B cell (primary cell): ENCODE measurements around the gene MUC13. TPM values are rescaled to one million over a fixed set of nuclear protein-coding genes. Genes with fewer than 3 reads are reported as not detected.

Experiments used
- ATAC-seq: fragments of 200-7000 bp; cut with Tn5 transposase; one replicate; pipeline ENCODE4 v1.10.0; 2021; ENCODE audit warnings: low read depth, mild to moderate bottlenecking, moderate number of reproducible peaks, moderate library complexity
- CTCF ChIA-PET: fragments of 350-600 bp; sonication (Branson Sonifier 250); formaldehyde crosslinking; loops from one replicate; lab custom pipeline; 2021; ENCODE audit warnings: antibody characterized with exemption, inconsistent platforms; lab: Charles Lee
- POLR2A ChIA-PET: fragments of 350-600 bp; sonication (Branson Sonifier 250); formaldehyde crosslinking; loops from one replicate; lab custom pipeline; 2021; ENCODE audit warnings: antibody characterized with exemption; lab: Charles Lee
- DNase-seq: peaks from one replicate; pipeline ENCODE4 v3.0.0; 2013
- H2AFZ ChIP-seq: 2 replicates; pipeline ENCODE4 v1.6.1; 2012; ENCODE audit warnings: mild to moderate bottlenecking, low read depth, low read length; ENCODE audit not compliant: insufficient read depth, poor library complexity, severe bottlenecking
- H3K27ac ChIP-seq, 2 donors: 1 replicate in 1 of 2; 2 replicates in 1 of 2; pipeline ENCODE4 v1.5.1; 2012 to 2013; ENCODE audit warnings: low read length in 2 of 2, mild to moderate bottlenecking in 2 of 2, moderate library complexity in 1 of 2
- H3K27me3 ChIP-seq, 4 experiments: fragments of 200-600 bp in 1 of 4; sonication (generic) in 1 of 4; replicated peaks in 1 of 4; 1 replicate in 2 of 4; 2 replicates in 2 of 4; pipeline versions ENCODE4 v1.6.1 to v1.7.0; 2013 to 2016; ENCODE audit warnings: low read length in 3 of 4, mild to moderate bottlenecking in 2 of 4, mixed read lengths in 1 of 4, moderate library complexity in 1 of 4; ENCODE audit not compliant: insufficient read depth in 4 of 4, control insufficient read depth in 3 of 4; ENCODE audit errors: control extremely low read depth in 1 of 4
- H3K36me3 ChIP-seq, 2 experiments: replicated peaks in 1 of 2; 1 replicate in 1 of 2; 2 replicates in 1 of 2; pipeline versions ENCODE4 v1.6.1 to v1.7.1; 2013; ENCODE audit warnings: low read length in 1 of 2; ENCODE audit not compliant: insufficient read depth in 2 of 2, control insufficient read depth in 1 of 2; ENCODE audit errors: control extremely low read depth in 1 of 2, extremely low read depth in 1 of 2
- H3K4me1 ChIP-seq, 2 donors: fragments of 200-600 bp in 1 of 2; sonication (generic) in 1 of 2; 1 replicate in 1 of 2; 2 replicates in 1 of 2; pipeline versions ENCODE4 v1.5.1 to v1.6.1; 2013 to 2017; ENCODE audit warnings: low read length in 2 of 2; ENCODE audit not compliant: control insufficient read depth in 2 of 2, insufficient read depth in 2 of 2
- H3K4me2 ChIP-seq: replicated peaks from 2 replicates; pipeline ENCODE3; 2012; ENCODE audit warnings: mild to moderate bottlenecking, low read depth, low read length; ENCODE audit not compliant: poor library complexity, severe bottlenecking
- H3K4me3 ChIP-seq, 5 experiments: fragments of 200-600 bp in 1 of 5; sonication (generic) in 1 of 5; 1 replicate in 3 of 5; 2 replicates in 2 of 5; pipeline versions ENCODE4 v1.5.1 to v1.7.0; 2011 to 2016; ENCODE audit warnings: low read length in 4 of 5, mild to moderate bottlenecking in 4 of 5, low read depth in 2 of 5, control low read depth in 1 of 5, moderate library complexity in 1 of 5; ENCODE audit not compliant: insufficient read depth in 1 of 5; ENCODE audit errors: control extremely low read depth in 1 of 5, extremely low read depth in 1 of 5
- H3K79me2 ChIP-seq: fragments of 200-600 bp; sonication (generic); one replicate; pipeline ENCODE4 v1.6.0; 2016; ENCODE audit warnings: low read length; ENCODE audit not compliant: control insufficient read depth, insufficient read depth
- H3K9ac ChIP-seq: fragments of 200-600 bp; sonication (generic); 2 replicates; pipeline ENCODE4 v1.6.1; 2017; ENCODE audit warnings: mild to moderate bottlenecking, low read length, moderate library complexity
- H3K9me3 ChIP-seq, 3 donors: one replicate each; pipeline versions ENCODE4 v1.6.1 to v1.7.1; 2013; ENCODE audit warnings: low read length in 2 of 3; ENCODE audit not compliant: control insufficient read depth in 2 of 3, insufficient read depth in 1 of 3; ENCODE audit errors: control extremely low read depth in 1 of 3
- H4K20me1 ChIP-seq: 2 replicates; pipeline ENCODE4 v1.6.0; 2012; ENCODE audit warnings: mild to moderate bottlenecking, low read length; ENCODE audit not compliant: insufficient read depth, control insufficient read depth, poor library complexity, severe bottlenecking
- H3K27ac Mint-ChIP-seq: one replicate; pipeline ENCODE4 v1.8.0; 2021; ENCODE audit warnings: mixed read lengths
- H3K27me3 Mint-ChIP-seq: one replicate; pipeline ENCODE4 v1.8.0; 2021; ENCODE audit warnings: mixed read lengths
- H3K4me1 Mint-ChIP-seq: one replicate; pipeline ENCODE4 v1.8.0; 2021; ENCODE audit warnings: mixed read lengths
- H3K4me3 Mint-ChIP-seq: one replicate; pipeline ENCODE4 v1.8.0; 2021; ENCODE audit warnings: mixed read lengths
- H3K9me3 Mint-ChIP-seq: one replicate; pipeline ENCODE4 v1.8.0; 2022; ENCODE audit warnings: mixed read lengths; ENCODE audit not compliant: insufficient read depth
- EZH2 ChIP-seq: IDR thresholded peaks from 2 replicates; pipeline ENCODE4 v1.6.1; 2012; ENCODE audit warnings: borderline replicate concordance, low read depth, mild to moderate bottlenecking, moderate library complexity, low read length; ENCODE audit not compliant: insufficient read depth, poor library complexity, severe bottlenecking
- WGBS: methylation state at CpG from one replicate; pipeline ENCODE4 v1.1.5; 2013; ENCODE audit warnings: missing lambda C conversion rate; ENCODE audit not compliant: insufficient coverage; 5-methylcytosine and 5-hydroxymethylcytosine counted together
- intact Hi-C: fragments of 100-400 bp; cut with micrococcal nuclease; formaldehyde crosslinking; loops from one replicate; pipeline ENCODE4 v1.10.0; 2022
- polyA plus RNA-seq: library from polyadenylated mRNA; depleted of rRNA; stranded (reverse); fragments of >200 nt; gene quantifications from 2 replicates; pipeline ENCODE4 v1.2.3, GENCODE V29; 2012
- total RNA-seq, 2 donors: library from RNA; stranded (reverse); fragments of 120-200 nt in 1 of 2; gene quantifications; 1 replicate in 1 of 2; 2 replicates in 1 of 2; pipeline versions ENCODE4 v1.2.3 to v1.2.4, GENCODE V29; 2013 to 2022
- TF ChIP-seq, protein P1 (sequence below): fragments of 200-600 bp; IDR thresholded peaks from one replicate; pipeline ENCODE4 v1.8.0; 2022; ENCODE audit warnings: antibody characterized with exemption, mild to moderate bottlenecking

The MUC13 gene
- total and polyA plus RNA-seq, 2 donors (not counting 1 experiment from before 2014, with no cell fraction given): not detected

DNA sequence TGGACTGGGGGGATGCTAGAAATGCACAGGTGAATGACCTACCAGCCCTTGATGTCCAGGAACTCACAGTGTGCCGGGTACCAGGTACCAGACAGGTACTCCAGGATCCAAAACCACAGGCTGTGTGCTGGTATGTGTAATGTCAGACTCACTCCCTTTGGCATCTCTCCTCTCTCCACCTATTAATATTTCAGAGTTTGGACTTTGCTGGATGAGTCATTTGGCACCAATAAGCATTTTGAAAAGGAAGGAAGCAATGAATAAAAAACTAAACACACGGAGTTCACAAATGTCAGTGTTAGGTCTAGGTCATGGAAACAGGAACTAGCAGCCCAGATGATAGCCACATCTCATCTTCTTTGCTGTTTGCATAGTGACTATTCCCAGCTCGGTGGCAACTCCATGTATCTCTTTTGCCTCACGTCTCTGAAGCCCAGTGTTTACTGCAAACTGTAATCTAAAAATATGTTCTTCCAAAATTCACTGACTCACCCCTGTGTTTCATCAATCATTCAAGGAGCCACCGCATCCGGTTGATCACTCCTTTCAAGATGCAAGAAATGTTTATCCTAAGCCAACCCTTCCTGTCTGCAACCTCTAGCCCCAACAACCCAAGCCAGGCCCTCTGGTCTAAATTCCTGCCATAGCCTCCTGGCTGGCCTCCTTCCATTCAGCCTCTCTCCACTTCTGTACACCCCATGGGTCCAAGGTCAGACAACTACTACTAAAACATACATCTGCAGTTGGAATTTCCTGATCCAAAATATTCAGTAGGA, 55.8 kb downstream of the MUC13 start:
- Histone ChIP-seq H3K4me3 (no peak overlapping the region), H3K36me3 (no peaks in the 10 kb centered on the region), H3K9me3 (no peaks in the 10 kb centered on the region), H3K4me2 (no peak overlapping the region), H3K27me3 (peaks cover 0 to 13% (median 4%) of the 10 kb centered on the region in 4 experiments), H4K20me1 (no peaks in the 10 kb centered on the region), H3K9ac (no peak overlapping the region), H3K27ac (no peak overlapping the region), H2AFZ (no peak overlapping the region), H3K4me1 (no peaks in the 10 kb centered on the region), H3K79me2 (no peaks in the 10 kb centered on the region)
- WGBS: 16% methylated on average over 5 of the region's 6 CpGs
- no peaks in the 10 kb centered on the region for H3K4me1 Mint-ChIP-seq
- TF ChIP-seq, protein P1, sequence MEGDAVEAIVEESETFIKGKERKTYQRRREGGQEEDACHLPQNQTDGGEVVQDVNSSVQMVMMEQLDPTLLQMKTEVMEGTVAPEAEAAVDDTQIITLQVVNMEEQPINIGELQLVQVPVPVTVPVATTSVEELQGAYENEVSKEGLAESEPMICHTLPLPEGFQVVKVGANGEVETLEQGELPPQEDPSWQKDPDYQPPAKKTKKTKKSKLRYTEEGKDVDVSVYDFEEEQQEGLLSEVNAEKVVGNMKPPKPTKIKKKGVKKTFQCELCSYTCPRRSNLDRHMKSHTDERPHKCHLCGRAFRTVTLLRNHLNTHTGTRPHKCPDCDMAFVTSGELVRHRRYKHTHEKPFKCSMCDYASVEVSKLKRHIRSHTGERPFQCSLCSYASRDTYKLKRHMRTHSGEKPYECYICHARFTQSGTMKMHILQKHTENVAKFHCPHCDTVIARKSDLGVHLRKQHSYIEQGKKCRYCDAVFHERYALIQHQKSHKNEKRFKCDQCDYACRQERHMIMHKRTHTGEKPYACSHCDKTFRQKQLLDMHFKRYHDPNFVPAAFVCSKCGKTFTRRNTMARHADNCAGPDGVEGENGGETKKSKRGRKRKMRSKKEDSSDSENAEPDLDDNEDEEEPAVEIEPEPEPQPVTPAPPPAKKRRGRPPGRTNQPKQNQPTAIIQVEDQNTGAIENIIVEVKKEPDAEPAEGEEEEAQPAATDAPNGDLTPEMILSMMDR: no peak
- TF ChIP-seq EZH2: no peak
- intact Hi-C loops: no loop called here
- CTCF ChIA-PET: no interaction called here
- no peak for ATAC-seq
- POLR2A ChIA-PET: no interaction called here
- H3K27ac Mint-ChIP-seq: no peak overlapping the region
- H3K4me3 Mint-ChIP-seq: no peak overlapping the region
- H3K9me3 Mint-ChIP-seq: no peaks in the 10 kb centered on the region
- DNase-seq: no peak
- peaks cover 49% of the 10 kb centered on the region for H3K27me3 Mint-ChIP-seq

DNA sequence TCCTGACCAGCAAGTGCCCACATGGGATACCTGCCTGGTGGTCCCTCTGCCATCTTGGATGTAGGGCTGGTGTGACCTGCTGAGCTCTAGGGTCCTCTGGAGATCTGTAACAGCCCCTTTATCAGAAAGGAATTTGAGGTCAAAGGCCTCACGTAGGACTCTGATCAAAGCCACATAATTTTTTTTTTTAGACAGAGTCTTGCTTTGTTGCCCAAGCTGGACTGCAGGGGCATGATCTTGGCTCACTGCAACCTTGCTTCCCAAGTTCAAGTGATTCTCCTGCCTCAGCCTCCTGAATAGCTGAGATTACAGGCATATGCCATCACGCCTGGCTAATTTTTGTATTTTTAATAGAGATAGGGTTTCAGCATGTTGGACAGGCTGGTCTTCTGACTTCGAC, 56.9 kb downstream of the MUC13 start:
- CTCF ChIA-PET: no interaction called here
- POLR2A ChIA-PET: no interaction called here
- no peak overlapping the region for H3K27ac ChIP-seq
- TF ChIP-seq, protein P1: no peak
- H3K4me2 ChIP-seq: no peak overlapping the region
- Mint-ChIP-seq H3K9me3 (no peaks in the 10 kb centered on the region), H3K27me3 (peaks cover 48% of the 10 kb centered on the region), H3K4me1 (no peaks in the 10 kb centered on the region), H3K27ac (no peak overlapping the region), H3K4me3 (no peak overlapping the region)
- intact Hi-C loops: no loop called here
- H3K4me3 ChIP-seq: no peak overlapping the region
- H2AFZ ChIP-seq: no peak overlapping the region
- H3K9ac ChIP-seq: no peak overlapping the region
- H3K36me3 ChIP-seq: no peaks in the 10 kb centered on the region
- no peaks in the 10 kb centered on the region for H4K20me1 ChIP-seq
- H3K9me3 ChIP-seq: no peaks in the 10 kb centered on the region
- no peak for DNase-seq
- peaks cover 0 to 11% (median 6%) of the 10 kb centered on the region in 4 experiments for H3K27me3 ChIP-seq
- H3K79me2 ChIP-seq: no peaks in the 10 kb centered on the region
- 94% methylated on average over 3 of the region's 3 CpGs for WGBS
- no peaks in the 10 kb centered on the region for H3K4me1 ChIP-seq
- no peak for ATAC-seq
